Choroid plexus epithelial cell (primary cell): ENCODE measurements around the gene REPIN1.

ENCODE experiments used
- DNase-seq: peaks from one replicate; pipeline ENCODE4 v3.0.0-alpha.2; 2010; ENCODE audit warnings: low read depth
- H3K4me3 ChIP-seq: 2 replicates; pipeline ENCODE4 v1.5.1; 2011; ENCODE audit warnings: low read depth, mild to moderate bottlenecking, control low read depth, low read length, moderate library complexity
- TF ChIP-seq, protein P1 (sequence below): conservative IDR thresholded peaks from 2 replicates; pipeline ENCODE4 v1.5.1; 2011; ENCODE audit warnings: low read depth, mild to moderate bottlenecking, control low read depth, inconsistent platforms, low read length, moderate library complexity

REPIN1 gene

DNA sequence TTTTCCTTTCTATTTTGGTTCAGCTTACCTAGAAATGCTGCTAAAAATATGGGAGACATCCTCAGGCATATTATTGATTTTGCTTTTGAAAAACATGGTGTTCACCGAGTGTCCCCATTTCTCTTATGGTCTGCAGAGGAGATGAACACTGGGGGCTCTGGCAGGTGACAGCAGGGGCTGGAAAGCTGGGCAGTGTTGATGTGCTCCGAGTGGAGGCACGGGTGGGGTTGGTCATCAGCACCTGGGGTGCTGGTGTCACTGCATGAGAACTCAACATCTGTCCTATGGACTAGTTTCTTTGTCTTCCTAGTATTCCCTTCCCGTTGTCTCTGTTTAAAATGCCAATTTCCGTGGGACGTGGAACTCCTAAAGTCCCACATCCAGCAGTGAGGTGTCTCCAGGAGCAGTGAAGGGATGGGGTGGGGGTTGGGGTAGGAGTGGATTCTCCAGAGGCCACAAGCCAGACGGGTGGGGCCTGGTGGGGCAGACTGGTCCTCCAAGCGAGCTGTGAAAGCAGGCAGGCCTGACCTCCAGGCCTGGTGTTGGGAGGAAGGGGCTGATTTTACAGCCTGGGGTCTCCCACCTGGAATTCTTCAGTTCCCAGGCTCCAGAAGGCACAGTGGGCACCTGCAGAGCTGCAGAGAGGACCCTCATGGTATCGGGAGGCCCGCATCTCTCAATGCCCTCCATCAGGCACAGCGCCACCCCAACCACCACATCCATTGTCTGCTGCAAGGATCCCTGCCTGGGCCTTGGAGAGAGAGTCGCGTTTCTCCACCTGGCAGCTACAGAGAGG lies 35.0 kb downstream of the REPIN1 start:
- DNase-seq, result no peak
- TF ChIP-seq, protein P1, sequence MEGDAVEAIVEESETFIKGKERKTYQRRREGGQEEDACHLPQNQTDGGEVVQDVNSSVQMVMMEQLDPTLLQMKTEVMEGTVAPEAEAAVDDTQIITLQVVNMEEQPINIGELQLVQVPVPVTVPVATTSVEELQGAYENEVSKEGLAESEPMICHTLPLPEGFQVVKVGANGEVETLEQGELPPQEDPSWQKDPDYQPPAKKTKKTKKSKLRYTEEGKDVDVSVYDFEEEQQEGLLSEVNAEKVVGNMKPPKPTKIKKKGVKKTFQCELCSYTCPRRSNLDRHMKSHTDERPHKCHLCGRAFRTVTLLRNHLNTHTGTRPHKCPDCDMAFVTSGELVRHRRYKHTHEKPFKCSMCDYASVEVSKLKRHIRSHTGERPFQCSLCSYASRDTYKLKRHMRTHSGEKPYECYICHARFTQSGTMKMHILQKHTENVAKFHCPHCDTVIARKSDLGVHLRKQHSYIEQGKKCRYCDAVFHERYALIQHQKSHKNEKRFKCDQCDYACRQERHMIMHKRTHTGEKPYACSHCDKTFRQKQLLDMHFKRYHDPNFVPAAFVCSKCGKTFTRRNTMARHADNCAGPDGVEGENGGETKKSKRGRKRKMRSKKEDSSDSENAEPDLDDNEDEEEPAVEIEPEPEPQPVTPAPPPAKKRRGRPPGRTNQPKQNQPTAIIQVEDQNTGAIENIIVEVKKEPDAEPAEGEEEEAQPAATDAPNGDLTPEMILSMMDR, result no peak
- no peak overlapping the region for H3K4me3 ChIP-seq

DNA sequence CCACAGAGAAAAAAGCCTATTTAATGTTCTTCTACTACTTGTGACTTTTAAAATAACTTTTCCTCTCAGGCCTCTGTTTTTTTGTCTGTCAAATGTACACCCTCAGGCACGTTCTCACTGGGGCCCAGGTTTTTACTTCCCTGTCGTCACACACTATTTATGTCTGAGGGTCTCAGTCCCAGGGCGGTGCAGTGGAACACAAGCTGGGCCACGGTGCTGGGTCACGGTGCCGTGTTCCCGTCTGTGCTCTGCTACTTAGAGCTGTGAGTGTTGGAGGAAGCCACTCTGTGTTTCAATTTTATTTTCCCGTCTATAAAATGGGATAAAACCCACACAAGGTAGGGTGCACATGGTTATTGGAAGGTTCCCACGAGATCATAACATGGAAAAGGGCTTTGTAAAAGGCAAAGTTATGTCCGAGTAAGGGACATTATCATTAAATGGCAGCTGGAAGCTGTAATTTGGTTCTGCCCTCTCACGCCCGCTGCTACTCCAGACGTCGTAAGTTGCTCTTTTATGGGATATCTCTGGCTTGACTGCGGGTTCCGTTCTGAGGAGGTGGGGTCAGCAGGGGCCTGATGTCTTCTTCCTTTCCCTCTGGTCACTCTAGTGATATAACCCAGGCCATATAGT lies 35.7 kb downstream of the REPIN1 start:
- DNase-seq, result no peak
- TF ChIP-seq, protein P1, result no peak
- H3K4me3 ChIP-seq, result peak overlapping the region; percentile 75

DNA sequence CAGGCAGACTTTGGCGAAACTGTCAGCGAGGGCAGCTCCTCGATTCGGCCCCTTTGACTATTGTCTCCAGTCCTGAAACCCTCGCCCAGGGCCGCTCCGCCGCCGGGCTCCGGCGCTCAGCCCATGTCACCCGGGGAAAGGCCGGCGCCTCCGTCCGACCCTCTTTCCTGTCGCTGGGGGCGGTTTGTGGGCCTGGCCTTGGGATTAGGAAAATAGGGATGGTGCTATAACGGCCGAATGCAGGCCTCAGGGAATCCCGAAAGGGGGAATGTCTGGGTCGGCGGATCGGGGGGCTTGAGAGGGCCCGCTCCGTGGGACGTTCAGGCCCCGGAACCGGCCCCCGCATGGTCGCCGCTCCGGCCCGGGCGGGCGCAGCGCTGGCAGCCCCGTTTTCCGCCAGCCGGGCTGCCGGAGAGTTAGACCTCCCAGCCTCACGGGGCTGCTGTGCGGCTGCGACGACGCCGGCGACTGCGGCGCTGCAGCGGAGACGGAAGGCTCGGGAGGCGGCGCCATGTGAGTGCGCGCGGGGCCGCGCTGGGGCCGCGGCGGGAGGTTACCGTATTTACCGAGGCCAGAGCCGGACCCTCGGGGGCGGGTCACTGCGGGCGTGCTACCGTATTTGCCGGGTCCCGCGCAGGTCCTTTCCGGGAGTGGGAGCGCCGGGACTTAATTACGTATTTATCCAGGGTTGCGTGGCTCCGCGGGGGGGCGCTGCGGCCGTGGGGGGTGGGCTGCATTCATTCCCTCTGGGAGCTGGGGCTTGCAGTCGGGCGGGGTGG lies 36.4 kb downstream of the REPIN1 start:
- peak; percentile 92 for DNase-seq
- peak overlapping the region; percentile 75 for H3K4me3 ChIP-seq
- TF ChIP-seq, protein P1, result no peak

DNA sequence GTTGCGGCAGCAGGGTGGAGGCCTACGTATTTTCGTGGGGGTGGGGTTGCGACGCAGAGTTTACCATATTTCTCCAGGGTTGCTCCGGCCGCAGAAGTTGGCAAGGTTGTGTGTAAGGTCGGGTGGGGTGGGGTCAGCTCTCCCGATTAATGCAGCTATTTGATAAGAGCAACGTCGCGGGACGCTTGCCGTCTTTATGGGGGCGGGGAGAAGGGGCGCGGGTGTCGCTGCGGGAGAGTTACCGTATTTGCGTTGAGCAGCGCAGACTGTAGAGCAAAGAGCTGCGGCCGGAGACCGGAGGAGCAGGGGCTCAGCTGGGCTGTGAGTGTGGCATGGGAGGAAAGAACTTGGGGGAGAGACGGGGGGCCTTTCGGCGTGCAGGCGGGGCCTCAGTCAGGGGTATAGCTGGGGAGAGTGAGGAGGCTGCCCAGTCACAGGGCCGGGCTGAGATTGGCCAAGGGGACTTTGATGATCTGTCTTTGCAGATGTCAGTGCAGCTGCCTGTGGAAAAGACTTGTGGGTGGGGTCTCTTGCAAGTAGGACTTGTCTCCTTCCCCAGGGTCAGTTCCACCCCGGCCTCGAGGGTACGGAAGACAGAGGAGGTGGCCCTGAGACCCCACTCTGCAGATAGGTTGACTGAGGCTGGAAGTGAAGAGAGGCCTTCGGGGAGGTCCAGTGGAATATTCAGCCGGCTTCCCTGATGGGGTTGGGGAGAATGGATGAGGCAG lies 37.1 kb downstream of the REPIN1 start:
- TF ChIP-seq, protein P1, result no peak

DNA sequence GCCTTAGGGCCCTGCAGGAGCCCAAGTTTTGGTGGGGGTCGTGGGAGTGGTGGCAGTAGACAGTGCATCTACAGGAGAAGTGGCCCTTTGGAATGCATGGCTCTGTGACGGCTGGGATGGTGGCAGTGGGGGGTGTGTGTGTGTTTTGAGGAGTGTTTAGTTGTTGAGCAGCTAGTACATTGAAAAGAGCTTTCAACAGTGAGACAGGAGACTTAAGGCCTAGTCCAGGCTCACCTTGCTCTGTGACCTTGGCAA lies 37.6 kb downstream of the REPIN1 start:
- TF ChIP-seq, protein P1, result no peak
- H3K4me3 ChIP-seq, result peak overlapping the region; percentile 75
- DNase-seq, result no peak

More for the DNA sequence above, 37.1 kb downstream of the REPIN1 start:
- peak; percentile 51 for DNase-seq
- peak overlapping the region; percentile 75 for H3K4me3 ChIP-seq

DNA sequence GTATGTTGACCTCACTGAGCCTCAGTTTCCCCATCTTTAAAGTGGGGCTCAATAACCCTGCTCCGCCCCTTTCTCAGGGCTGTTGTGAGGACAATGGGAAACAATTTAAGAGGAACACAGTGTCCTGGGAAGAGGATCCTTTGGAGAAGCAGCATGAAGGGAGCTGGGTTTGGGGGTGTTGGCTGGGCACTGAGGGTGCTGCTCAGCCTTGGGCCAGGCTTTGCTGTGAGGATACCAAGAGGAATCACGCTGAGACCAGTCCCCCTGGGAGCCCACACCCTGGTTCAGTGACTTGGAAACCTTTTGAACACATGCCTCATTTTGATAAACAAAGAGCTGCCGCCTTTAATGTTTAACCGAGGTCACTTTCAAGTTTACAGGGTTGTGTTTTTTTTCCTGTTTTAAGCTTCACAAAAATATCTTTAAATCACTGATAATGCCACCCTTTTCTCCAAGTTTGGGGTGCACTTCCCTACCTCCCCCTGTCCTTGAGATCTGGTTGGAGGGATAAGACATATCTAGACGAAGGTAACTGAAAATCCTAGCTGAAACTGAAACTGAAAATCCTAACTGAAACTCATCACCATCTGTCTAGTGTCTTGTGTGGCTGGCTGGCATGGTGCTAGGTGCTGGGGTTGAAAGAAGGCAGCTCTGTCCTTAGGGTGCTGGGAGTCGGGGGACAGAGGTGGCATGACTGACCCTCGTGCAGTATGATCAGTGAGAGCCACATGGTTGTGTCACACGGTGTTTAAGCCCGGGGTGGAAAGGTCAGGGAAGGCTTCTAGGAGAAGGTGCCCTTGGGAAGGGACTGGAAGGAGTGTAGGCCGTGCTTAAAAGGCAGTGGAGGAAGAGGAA lies 38.2 kb downstream of the REPIN1 start:
- peak; percentile 47 for DNase-seq
- TF ChIP-seq, protein P1, result no peak
- H3K4me3 ChIP-seq, result peak overlapping the region; percentile 75
